ENCODE data around the gene RAX2.

The RAX2 gene

DNA sequence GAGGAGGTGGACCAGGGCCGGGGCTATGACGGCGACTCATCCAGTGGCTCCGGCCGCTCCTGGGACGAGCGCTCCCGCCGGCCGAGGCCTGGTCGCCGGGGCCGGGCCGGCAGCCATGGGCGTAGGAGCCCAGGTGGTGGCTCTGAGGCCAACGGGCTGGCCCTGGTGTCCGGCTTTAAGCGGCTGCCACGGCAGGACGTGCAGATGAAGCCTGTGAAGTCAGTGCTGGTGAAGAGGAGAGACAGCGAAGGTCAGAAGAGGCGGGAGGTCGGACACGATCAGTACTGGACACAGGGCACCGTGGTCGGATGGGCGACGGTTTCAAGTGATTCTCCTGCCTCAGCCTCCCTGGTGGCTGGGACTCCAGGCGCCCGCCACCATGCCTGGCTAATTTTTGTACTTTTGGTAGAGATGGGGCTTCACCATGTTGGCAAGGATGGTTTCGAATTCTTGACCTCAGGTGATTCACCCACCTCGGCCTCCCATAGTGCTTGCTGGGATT is 41.5 kb downstream of the RAX2 start:
- DNase-seq (ENCODE audit: extremely low read depth, low read depth): no peak
- TF ChIP-seq, protein P1, sequence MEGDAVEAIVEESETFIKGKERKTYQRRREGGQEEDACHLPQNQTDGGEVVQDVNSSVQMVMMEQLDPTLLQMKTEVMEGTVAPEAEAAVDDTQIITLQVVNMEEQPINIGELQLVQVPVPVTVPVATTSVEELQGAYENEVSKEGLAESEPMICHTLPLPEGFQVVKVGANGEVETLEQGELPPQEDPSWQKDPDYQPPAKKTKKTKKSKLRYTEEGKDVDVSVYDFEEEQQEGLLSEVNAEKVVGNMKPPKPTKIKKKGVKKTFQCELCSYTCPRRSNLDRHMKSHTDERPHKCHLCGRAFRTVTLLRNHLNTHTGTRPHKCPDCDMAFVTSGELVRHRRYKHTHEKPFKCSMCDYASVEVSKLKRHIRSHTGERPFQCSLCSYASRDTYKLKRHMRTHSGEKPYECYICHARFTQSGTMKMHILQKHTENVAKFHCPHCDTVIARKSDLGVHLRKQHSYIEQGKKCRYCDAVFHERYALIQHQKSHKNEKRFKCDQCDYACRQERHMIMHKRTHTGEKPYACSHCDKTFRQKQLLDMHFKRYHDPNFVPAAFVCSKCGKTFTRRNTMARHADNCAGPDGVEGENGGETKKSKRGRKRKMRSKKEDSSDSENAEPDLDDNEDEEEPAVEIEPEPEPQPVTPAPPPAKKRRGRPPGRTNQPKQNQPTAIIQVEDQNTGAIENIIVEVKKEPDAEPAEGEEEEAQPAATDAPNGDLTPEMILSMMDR (IDR thresholded peaks at IDR 0.05; ENCODE audit: low read depth, low read length): no peak

DNA sequence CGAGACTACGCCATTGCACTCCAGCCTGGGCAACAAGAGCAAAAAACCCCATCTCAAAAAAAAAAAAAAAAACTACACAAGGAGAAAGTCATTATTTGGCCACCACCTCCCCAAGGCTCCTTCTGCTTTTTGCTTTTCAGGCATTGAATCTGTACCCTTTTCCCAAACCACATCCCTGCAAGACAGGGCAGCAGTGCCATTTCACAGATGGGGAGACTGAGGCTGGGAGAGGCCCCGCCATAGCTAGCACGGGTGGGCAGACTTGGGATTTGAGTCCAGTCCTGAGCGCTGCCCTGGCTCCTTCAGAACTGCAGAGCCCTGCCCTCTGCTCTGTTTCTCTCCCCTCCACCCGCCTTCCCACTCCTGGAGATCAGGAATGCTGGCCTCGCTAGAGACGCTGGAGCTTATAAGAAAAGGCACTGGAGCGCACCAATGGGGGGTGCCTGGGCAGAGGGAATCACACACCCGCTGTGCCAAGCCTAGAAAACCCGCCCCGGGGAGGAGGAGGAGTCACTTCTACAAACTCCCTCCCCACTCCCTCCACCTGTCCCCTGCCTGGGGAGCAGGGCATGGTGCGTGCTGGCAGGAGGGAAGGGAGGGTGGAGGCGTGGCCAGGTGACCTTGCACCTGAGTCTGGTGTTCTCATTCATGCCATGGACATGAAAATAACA is 46.3 kb downstream of the RAX2 start:
- TF ChIP-seq, protein P1 (IDR thresholded peaks at IDR 0.05; ENCODE audit: low read depth, low read length): no peak
- DNase-seq (ENCODE audit: extremely low read depth, low read depth): no peak

DNA sequence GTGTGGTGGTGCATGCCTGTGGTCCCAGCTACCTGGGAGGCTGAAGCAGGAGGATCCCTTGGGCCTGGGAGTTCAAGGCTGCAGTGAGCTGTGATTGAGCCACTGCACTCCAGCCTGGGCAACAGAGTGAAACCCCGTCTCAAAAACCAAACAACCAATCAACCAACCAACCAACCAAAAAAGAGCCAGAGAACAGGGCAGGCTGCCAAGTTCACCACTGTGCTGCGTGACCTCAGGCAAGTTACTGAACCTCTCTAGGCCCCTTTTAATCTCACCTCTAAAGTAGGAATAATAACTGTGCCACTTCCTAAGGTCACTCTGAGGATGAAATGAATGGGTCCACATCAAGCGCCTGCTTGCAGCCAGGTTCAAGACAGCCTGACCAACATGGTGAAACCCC is 46.9 kb downstream of the RAX2 start:
- TF ChIP-seq, protein P1 (IDR thresholded peaks at IDR 0.05; ENCODE audit: low read depth, low read length): no peak
- no peak for DNase-seq (ENCODE audit: extremely low read depth, low read depth)

DNA sequence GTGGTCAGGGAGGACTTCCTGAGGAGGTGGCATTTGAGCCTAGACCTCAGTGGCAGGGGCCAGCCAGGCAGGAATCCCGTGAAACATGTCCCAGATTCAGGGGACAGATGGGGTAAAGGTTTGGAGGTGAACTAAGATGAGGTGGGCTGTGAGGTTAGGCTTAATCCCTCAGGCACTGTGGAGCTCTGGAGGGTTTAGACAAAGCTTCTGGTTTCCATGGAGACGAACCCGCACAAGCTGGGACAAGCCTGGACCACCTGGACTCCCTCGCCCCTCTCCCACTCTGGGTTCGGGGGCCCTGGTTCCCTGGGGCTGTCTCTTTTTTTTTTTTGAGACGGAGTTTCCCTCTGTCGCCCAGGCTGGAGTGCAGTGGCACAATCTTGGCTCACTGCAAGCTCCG is 48.1 kb downstream of the RAX2 start:
- DNase-seq (ENCODE audit: extremely low read depth, low read depth): no peak
- TF ChIP-seq, protein P1 (IDR thresholded peaks at IDR 0.05; ENCODE audit: low read depth, low read length): no peak

DNA sequence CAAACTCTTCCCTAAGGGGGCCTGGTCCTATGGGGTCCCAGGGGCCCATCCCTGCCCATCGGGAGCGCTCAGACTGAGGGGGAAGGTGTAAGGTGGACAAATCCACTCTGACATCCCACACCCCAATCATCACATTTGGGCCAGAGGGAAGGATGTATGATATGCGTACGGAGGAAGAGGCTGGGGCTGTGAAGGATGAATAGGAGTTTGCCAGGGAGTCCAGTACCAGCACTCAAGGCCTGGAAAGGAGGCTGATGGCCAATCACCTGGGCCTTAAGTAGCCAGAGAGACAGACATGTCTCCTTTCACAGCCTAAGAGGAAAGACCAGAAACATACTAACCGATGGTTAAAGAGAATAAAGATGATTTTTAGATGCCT is 48.9 kb downstream of the RAX2 start:
- TF ChIP-seq, protein P1 (IDR thresholded peaks at IDR 0.05; ENCODE audit: low read depth, low read length): no peak
- no peak for DNase-seq (ENCODE audit: extremely low read depth, low read depth)

DNA sequence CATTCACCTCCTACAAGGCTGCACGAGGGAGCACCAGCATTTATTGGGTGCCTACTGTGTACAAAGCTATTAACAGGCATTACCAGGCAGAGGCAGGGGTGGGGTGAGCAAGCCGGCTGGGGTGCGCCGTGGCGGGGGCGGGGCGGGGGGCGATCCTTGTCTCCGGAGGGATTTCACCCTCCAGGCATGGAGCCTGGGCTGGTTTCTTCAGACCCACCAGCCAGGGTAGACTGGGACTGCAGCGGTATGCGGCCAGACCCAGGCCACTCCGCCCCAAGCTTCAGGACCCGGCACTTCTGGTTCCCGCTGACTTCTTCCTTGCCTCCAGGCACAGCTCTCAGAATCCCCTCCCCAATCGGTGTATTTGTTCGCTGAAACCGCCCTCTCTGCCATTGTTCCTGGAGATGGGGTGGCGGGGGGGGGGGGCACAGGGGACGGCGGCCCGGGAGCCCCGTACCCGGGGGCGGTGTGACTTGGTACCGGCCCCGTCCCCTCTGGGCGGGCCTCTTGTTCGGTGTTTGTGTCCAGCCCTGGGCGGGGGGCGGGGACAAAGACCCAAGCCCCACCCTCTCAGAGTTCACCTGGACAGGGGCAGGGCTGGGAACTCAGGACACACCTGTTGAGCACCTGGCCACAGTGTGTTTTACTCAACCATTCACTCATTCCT is 49.5 kb downstream of the RAX2 start:
- DNase-seq (ENCODE audit: extremely low read depth, low read depth): no peak
- TF ChIP-seq, protein P1 (IDR thresholded peaks at IDR 0.05; ENCODE audit: low read depth, low read length): no peak

DNA sequence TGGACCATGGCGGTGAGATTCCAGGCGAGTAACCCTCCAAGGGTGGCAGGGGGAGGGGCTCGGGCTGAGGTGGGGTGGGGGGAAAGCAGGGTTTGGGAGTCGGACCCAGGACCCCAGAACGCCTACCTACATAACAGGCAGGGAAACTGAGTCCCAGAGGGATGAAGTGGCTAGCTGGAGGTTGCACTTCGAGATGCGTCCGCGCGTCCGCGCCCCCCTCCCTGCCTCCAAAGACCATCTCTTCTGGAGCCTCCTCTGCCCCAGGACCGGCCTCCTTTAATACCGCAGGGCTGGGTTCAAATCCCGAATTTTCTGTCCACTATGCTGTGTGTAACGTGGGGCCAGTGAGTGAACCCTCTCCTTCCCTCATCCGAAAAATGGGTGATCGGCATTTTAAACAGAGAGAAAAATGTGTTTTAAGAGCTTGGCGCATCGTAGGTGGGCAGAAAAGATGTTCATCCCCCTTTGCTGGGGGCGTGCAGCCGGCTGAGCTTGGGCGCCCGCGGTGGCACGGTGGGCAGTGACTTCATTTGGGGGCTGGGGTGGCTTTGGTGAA is 50.1 kb downstream of the RAX2 start:
- no peak for DNase-seq (ENCODE audit: extremely low read depth, low read depth)
- TF ChIP-seq, protein P1 (IDR thresholded peaks at IDR 0.05; ENCODE audit: low read depth, low read length): no peak

All from AG09319 (cell line).